Central memory CD8-positive, alpha-beta T cell (primary cell): ENCODE data around the gene LCP2.
A peak's percentile ranks its signal among the peaks of the same experiment; 100 is the strongest.

Experiments
- ATAC-seq: fragments of 150-1000 bp; cut with Tn5 transposase; replicated peaks from 2 replicates; pipeline ENCODE4 v1.10.0; 2022; ENCODE audit warnings: mild to moderate bottlenecking, moderate FRiP score, moderate number of reproducible peaks; ENCODE audit not compliant: poor library complexity, severe bottlenecking; ENCODE audit errors: extremely low read depth
- DNase-seq, 2 donors: peaks; one replicate each; pipeline ENCODE4 v3.0.0; 2021; ENCODE audit warnings: low spot score in 2 of 2
- H3K27ac Mint-ChIP-seq: one replicate; pipeline ENCODE4 v1.8.0; 2022; ENCODE audit warnings: low read depth, mild to moderate bottlenecking, moderate library complexity, mixed read lengths
- H3K27me3 Mint-ChIP-seq: one replicate; pipeline ENCODE4 v1.8.0; 2022; ENCODE audit warnings: mixed read lengths
- H3K36me3 Mint-ChIP-seq: one replicate; pipeline ENCODE4 v1.8.0; 2022; ENCODE audit warnings: mild to moderate bottlenecking, moderate library complexity, mixed read lengths; ENCODE audit not compliant: insufficient read depth
- H3K4me1 Mint-ChIP-seq: one replicate; pipeline ENCODE4 v1.8.0; 2022; ENCODE audit warnings: mixed read lengths
- H3K4me3 Mint-ChIP-seq: one replicate; pipeline ENCODE4 v1.8.0; 2022; ENCODE audit warnings: mild to moderate bottlenecking, moderate library complexity, mixed read lengths
- H3K9me3 Mint-ChIP-seq: one replicate; pipeline ENCODE4 v1.8.0; 2022; ENCODE audit warnings: mixed read lengths

LCP2 gene

GRCh38 chr5:170301981-170302652 is 4.5 kb upstream of the LCP2 start:
- H3K4me3 Mint-ChIP-seq: peak overlapping the region; percentile 79
- DNase-seq (no peak), ATAC-seq (no peak)
- peaks cover 64% of the 10 kb centered on the region for H3K4me1 Mint-ChIP-seq
- H3K9me3 Mint-ChIP-seq: no peaks in the 10 kb centered on the region
- H3K27ac Mint-ChIP-seq: peak overlapping the region; percentile 89
- H3K36me3 Mint-ChIP-seq: peaks cover 9% of the 10 kb centered on the region
- no peaks in the 10 kb centered on the region for H3K27me3 Mint-ChIP-seq

- ATAC-seq: no peak
- H3K4me1 Mint-ChIP-seq: peaks cover 61% of the 10 kb centered on the region
- no peak overlapping the region for H3K27ac Mint-ChIP-seq
- no peaks in the 10 kb centered on the region for H3K9me3 Mint-ChIP-seq
- H3K27me3 Mint-ChIP-seq: no peaks in the 10 kb centered on the region
- peaks cover 14% of the 10 kb centered on the region for H3K36me3 Mint-ChIP-seq
- H3K4me3 Mint-ChIP-seq: peak overlapping the region; percentile 44
- no peak for DNase-seq
These were observed 3.6 kb upstream of the LCP2 start for GRCh38 chr5:170301149-170301548.

DNA sequence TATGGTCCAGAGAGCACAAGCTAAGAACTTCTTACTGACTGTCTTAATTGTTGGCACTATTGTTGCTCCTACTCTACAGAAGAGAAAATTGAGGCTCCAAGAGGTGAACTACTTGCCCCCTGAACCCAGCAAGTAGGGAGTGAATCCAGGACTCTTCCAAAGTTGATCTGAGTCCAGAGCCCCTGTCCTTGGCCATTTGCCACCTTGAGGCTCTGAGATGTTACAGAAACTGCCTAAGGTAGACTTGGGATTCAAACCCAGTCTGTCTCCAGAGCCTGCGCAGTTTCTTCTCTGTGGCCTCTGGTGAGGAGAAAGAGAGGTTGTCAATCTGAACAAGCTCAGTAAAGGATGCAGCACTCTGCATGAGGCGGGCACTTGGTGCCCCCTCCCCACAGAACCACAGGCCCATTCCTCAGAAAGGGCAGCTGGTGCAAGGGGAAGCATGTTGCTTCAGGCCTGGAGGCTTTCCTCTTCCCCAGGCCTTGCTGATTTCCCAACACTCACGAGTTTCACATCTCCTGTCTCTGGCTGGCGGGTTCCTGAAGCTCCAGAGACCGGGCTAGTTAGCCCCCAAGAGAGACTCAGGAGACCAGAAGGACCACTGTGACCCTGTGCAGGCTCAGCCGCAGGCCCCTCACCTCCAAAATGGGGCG is 2.9 kb upstream of the LCP2 start:
- H3K27me3 Mint-ChIP-seq: no peaks in the 10 kb centered on the region
- peak overlapping the region; percentile 44 for H3K4me3 Mint-ChIP-seq
- no peak for ATAC-seq
- peaks cover 68% of the 10 kb centered on the region for H3K4me1 Mint-ChIP-seq
- peaks cover 16% of the 10 kb centered on the region for H3K36me3 Mint-ChIP-seq
- H3K27ac Mint-ChIP-seq: no peak overlapping the region
- no peaks in the 10 kb centered on the region for H3K9me3 Mint-ChIP-seq
- DNase-seq: no peak

GRCh38 chr5:170296935-170297588 is 515 bp downstream of the LCP2 start:
- Mint-ChIP-seq H3K9me3 (no peaks in the 10 kb centered on the region), H3K27ac (peak overlapping the region; percentile 99), H3K27me3 (no peaks in the 10 kb centered on the region), H3K4me1 (peaks cover 79% of the 10 kb centered on the region), H3K36me3 (peaks cover 36% of the 10 kb centered on the region), H3K4me3 (peak overlapping the region; percentile 96)
- ATAC-seq (peak; percentile 16), DNase-seq (no peak)

DNA sequence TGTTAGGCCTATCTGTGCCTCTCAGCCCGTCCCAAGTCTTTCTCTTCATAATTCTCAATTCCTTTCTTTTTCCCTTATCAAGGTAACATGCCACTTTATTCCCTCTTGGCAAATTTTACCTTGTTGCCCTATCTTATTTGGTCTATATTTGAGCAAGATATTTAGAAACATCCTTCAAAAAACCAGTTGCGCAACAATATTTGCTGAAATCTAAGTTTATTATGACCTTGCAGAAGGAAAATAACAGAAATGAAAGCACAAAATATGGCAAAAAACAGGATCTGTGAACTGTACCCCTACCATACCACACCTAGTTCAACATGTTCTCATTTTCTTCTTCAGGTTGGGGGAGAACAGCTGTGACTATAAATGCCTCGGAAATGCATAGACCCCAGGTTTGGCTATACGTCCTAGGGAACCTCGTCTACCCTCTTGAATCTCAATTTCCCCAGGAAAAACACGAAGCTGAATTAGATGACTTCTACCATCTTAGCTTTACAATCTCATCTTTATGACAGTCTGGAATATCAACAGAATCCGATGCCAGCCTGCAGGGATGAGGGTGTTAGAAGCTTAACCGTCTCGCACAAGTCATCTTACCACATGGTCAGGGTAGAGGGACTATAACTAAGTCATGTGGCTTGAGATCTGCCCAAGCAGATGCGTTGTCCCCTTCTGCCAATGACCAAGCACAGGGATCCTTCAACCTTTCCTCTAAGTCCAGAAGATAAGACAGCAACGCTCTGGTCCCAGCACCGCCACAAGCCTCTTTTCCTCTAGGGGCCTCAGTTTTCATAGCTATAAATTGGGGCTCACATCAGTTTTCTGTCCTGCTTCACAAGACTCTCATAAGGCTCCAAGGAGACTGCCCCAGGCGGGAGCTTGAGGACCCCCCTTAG is 1.3 kb downstream of the LCP2 start:
- Mint-ChIP-seq H3K36me3 (peaks cover 43% of the 10 kb centered on the region), H3K4me3 (peak overlapping the region; percentile 96), H3K4me1 (peaks cover 79% of the 10 kb centered on the region), H3K27me3 (no peaks in the 10 kb centered on the region), H3K9me3 (no peaks in the 10 kb centered on the region), H3K27ac (peak overlapping the region; percentile 99)
- no peak for ATAC-seq
- DNase-seq: no peak

- ATAC-seq (no peak), DNase-seq (no peak)
- Mint-ChIP-seq H3K4me1 (peaks cover 82% of the 10 kb centered on the region), H3K27ac (peak overlapping the region; percentile 99), H3K4me3 (peak overlapping the region; percentile 96), H3K27me3 (no peaks in the 10 kb centered on the region), H3K9me3 (no peaks in the 10 kb centered on the region), H3K36me3 (peaks cover 60% of the 10 kb centered on the region)
These were observed 3.0 kb downstream of the LCP2 start for GRCh38 chr5:170294556-170294955.

DNA sequence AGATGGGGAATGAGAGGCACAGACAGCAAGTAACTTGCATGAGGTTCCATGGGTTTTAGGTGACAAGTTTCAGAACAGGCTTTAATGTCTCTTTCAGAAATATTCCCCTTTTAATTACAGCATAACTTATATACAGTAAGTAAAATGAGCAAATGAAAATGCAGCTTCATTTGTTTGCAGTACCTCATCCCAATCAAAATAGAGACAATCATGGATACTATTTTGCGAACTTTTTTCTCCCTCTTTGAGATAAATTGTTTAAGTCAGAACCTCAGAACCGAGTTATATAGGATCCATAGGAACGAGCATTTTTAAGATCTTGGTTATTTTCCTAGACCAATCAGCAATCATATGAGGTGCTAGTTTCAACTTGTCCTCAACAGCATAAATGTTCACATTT is 3.5 kb downstream of the LCP2 start:
- Mint-ChIP-seq H3K27ac (peak overlapping the region; percentile 99), H3K36me3 (peaks cover 65% of the 10 kb centered on the region)

DNA sequence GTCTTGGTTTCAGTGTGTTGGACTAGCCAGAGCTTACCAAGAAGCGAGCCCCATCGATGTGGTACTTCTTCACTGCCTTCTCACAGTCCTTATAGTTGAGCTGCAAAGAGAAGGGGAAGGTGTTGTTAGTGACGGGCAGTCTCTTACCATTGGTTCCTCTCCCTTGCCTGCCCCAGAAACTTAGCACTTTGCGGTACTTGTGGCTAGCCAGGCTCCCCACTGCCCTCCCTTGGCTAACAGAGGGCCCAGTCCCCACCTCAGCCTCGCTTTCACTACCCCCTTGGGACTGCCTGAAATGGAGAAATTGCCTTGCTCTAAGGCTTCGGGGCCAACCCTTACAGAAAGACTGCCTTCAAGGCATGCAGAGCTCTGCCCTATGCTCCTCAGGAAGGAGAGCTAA is 4.3 kb downstream of the LCP2 start:
- peak overlapping the region; percentile 99 for H3K27ac Mint-ChIP-seq
- ATAC-seq (peak; percentile 56), DNase-seq (peak; percentile 42 to 53)
- H3K9me3 Mint-ChIP-seq: no peaks in the 10 kb centered on the region
- no peaks in the 10 kb centered on the region for H3K27me3 Mint-ChIP-seq
- peak overlapping the region; percentile 96 for H3K4me3 Mint-ChIP-seq
- H3K4me1 Mint-ChIP-seq: peaks cover 90% of the 10 kb centered on the region
- peaks cover 71% of the 10 kb centered on the region for H3K36me3 Mint-ChIP-seq

More for the DNA sequence above, 3.5 kb downstream of the LCP2 start:
- peak overlapping the region; percentile 96 for H3K4me3 Mint-ChIP-seq
- H3K27me3 Mint-ChIP-seq: no peaks in the 10 kb centered on the region
- H3K9me3 Mint-ChIP-seq: no peaks in the 10 kb centered on the region
- no peak for DNase-seq
- H3K4me1 Mint-ChIP-seq: peaks cover 82% of the 10 kb centered on the region
- no peak for ATAC-seq

- ATAC-seq: no peak
- H3K9me3 Mint-ChIP-seq: no peaks in the 10 kb centered on the region
- no peaks in the 10 kb centered on the region for H3K27me3 Mint-ChIP-seq
- H3K36me3 Mint-ChIP-seq: peaks cover 76% of the 10 kb centered on the region
- peaks cover 92% of the 10 kb centered on the region for H3K4me1 Mint-ChIP-seq
- peak overlapping the region; percentile 99 for H3K27ac Mint-ChIP-seq
- no peak for DNase-seq
- peak overlapping the region; percentile 96 for H3K4me3 Mint-ChIP-seq
These were observed 5.1 kb downstream of the LCP2 start for GRCh38 chr5:170292179-170293104.

- Mint-ChIP-seq H3K27ac (peak overlapping the region; percentile 99), H3K27me3 (no peaks in the 10 kb centered on the region), H3K36me3 (peaks cover 86% of the 10 kb centered on the region), H3K9me3 (no peaks in the 10 kb centered on the region), H3K4me3 (peak overlapping the region; percentile 96), H3K4me1 (peaks cover 100% of the 10 kb centered on the region)
- no peak for DNase-seq
- no peak for ATAC-seq
These were observed 7.1 kb downstream of the LCP2 start for GRCh38 chr5:170290498-170290897.

GRCh38 chr5:170289764-170290163 is 7.8 kb downstream of the LCP2 start:
- no peaks in the 10 kb centered on the region for H3K27me3 Mint-ChIP-seq
- H3K27ac Mint-ChIP-seq: peak overlapping the region; percentile 99
- no peaks in the 10 kb centered on the region for H3K9me3 Mint-ChIP-seq
- H3K4me1 Mint-ChIP-seq: peaks cover 100% of the 10 kb centered on the region
- peak overlapping the region; percentile 96 for H3K4me3 Mint-ChIP-seq
- no peak for DNase-seq
- no peak for ATAC-seq
- H3K36me3 Mint-ChIP-seq: peaks cover 90% of the 10 kb centered on the region
